HepG2 (cell line): Measurements from ENCODE around the gene JAG1. TPM values are rescaled to one million over a fixed set of nuclear protein-coding genes. Genes with fewer than 3 reads are reported as not detected.

Experiments
- ATAC-seq: fragments of 200-7000 bp; cut with Tn5 transposase; 3 replicates; pipeline ENCODE4 v1.9.1; 2020; ENCODE audit warnings: mild to moderate bottlenecking, moderate library complexity
- BruUV-seq: library from RNA; stranded (reverse); fragments of 400-500 nt; replicated peaks from 2 replicates; lab custom pipeline; 2021; lab: Mats Ljungman, UMichigan
- CTCF ChIA-PET: fragments of 300-600 bp; formaldehyde crosslinking; extraction: SDS; loops from one replicate; lab custom pipeline; 2021; ENCODE audit warnings: low total read pairs, inconsistent platforms, low intra/inter-chr PET ratio; lab: Yijun Ruan, JAX
- POLR2A ChIA-PET: fragments of 350-600 bp; sonication (Branson Sonifier 250); formaldehyde crosslinking; loops from one replicate; lab custom pipeline; 2020; ENCODE audit warnings: antibody characterized with exemption, inconsistent platforms; lab: Yijun Ruan, JAX
- DNase-seq: peaks from one replicate; pipeline ENCODE4 v3.0.0-alpha.2; 2015; ENCODE audit warnings: low spot score
- FAIRE-seq: peaks from 3 replicates; lab custom pipeline; 2011; peaks lifted over from hg19 to GRCh38; lab: Jason Lieb, UNC
- H2AFZ ChIP-seq: one replicate; pipeline ENCODE4 v1.6.1; 2011; ENCODE audit warnings: low read length, inconsistent platforms
- H3K27ac ChIP-seq: fragments of 300-600 bp; 3 replicates; pipeline ENCODE4 v1.8.0; 2011; ENCODE audit warnings: mixed run types, mild to moderate bottlenecking, mixed read lengths, low read length, inconsistent platforms; ENCODE audit not compliant: insufficient read depth; ENCODE audit errors: extremely low read length
- H3K27me3 ChIP-seq, 2 experiments: fragments of 200-600 bp in 1 of 2; 2 replicates in 1 of 2; 3 replicates in 1 of 2; pipeline versions ENCODE4 v1.6.0 to v1.8.0; 2011; ENCODE audit warnings: low read length in 2 of 2, mild to moderate bottlenecking in 2 of 2, moderate library complexity in 2 of 2, inconsistent platforms in 1 of 2; ENCODE audit not compliant: insufficient read depth in 2 of 2, control insufficient read depth in 1 of 2
- H3K36me3 ChIP-seq, 2 experiments: fragments of 200-600 bp in 1 of 2; replicated peaks in 1 of 2; 2 replicates in 1 of 2; 3 replicates in 1 of 2; pipeline versions ENCODE4 v1.5.1 to v1.8.0; 2011; ENCODE audit warnings: low read length in 2 of 2, inconsistent platforms in 1 of 2; ENCODE audit not compliant: insufficient read depth in 2 of 2, control insufficient read depth in 1 of 2
- H3K4me1 ChIP-seq: 2 replicates; pipeline ENCODE4 v1.5.1; 2012; ENCODE audit warnings: low read length, inconsistent platforms; ENCODE audit not compliant: insufficient read depth
- H3K4me2 ChIP-seq: 2 replicates; pipeline ENCODE4 v1.6.0; 2011; ENCODE audit warnings: low read depth, low read length, inconsistent platforms
- H3K4me3 ChIP-seq, 3 experiments: fragments of 200-600 bp in 1 of 3; sonication (generic), shearing (Covaris generic) in 1 of 3; replicated peaks in 1 of 3; 2 replicates each; pipeline ENCODE4 v1.5.1; 2011 to 2016; ENCODE audit warnings: low read length in 3 of 3, inconsistent platforms in 2 of 3, low read depth in 2 of 3, mild to moderate bottlenecking in 2 of 3, control low read depth in 1 of 3, mixed read lengths in 1 of 3; ENCODE audit not compliant: insufficient read depth in 1 of 3
- H3K79me2 ChIP-seq: one replicate; pipeline ENCODE4 v1.6.1; 2011; ENCODE audit warnings: low read length, inconsistent platforms; ENCODE audit not compliant: insufficient read depth
- H3K9ac ChIP-seq: 2 replicates; pipeline ENCODE4 v1.6.0; 2011; ENCODE audit warnings: mild to moderate bottlenecking, low read depth, low read length, inconsistent platforms; ENCODE audit not compliant: insufficient read depth
- H3K9me3 ChIP-seq: 2 replicates; pipeline ENCODE4 v1.5.1; 2012; ENCODE audit warnings: mild to moderate bottlenecking, low read length
- H4K20me1 ChIP-seq: 2 replicates; pipeline ENCODE4 v1.6.0; 2011; ENCODE audit warnings: inconsistent platforms, mild to moderate bottlenecking, low read length, moderate library complexity; ENCODE audit not compliant: insufficient read depth
- PITX1 ChIP-seq: sonication (generic); formaldehyde crosslinking; IDR thresholded peaks from 2 replicates; pipeline ENCODE4 v1.5.1; 2020; ENCODE audit warnings: mild to moderate bottlenecking, missing genetic modification reagents
- RBM39 ChIP-seq: fragments of 200-400 bp; formaldehyde crosslinking; IDR thresholded peaks from one replicate; pipeline ENCODE4 v1.6.1; 2018; ENCODE audit warnings: antibody characterized with exemption, mild to moderate bottlenecking, low read depth, low read length; ENCODE audit not compliant: poor library complexity, severe bottlenecking
- ZNF12 ChIP-seq: sonication (generic); formaldehyde crosslinking; IDR thresholded peaks from 2 replicates; pipeline ENCODE4 v1.5.0; 2020; ENCODE audit warnings: missing genetic modification reagents
- ZNF710 ChIP-seq: sonication (generic); formaldehyde crosslinking; IDR thresholded peaks from 2 replicates; pipeline ENCODE4 v1.5.0; 2020; ENCODE audit warnings: mild to moderate bottlenecking, missing genetic modification reagents, borderline replicate concordance
- WGBS: methylation state at CpG from one replicate; pipeline ENCODE4 v1.1.6; 2017; ENCODE audit warnings: low lambda C conversion rate; 5-methylcytosine and 5-hydroxymethylcytosine counted together
- in situ Hi-C: cut with HindIII; loops from 2 replicates; pipeline ENCODE4 v1.10.0; 2017; ENCODE audit warnings: low pct_unique_long_range_greater_than_20kb; ENCODE audit not compliant: extremely low pct_ligation_motif_present
- intact Hi-C: fragments of 100-400 bp; cut with micrococcal nuclease; formaldehyde crosslinking; loops from one replicate; pipeline ENCODE4 v1.10.0; 2022; ENCODE audit not compliant: unreplicated experiment
- polyA plus RNA-seq, 8 experiments: library from polyadenylated mRNA; depleted of rRNA in 3 of 8; stranded (reverse) in 7 of 8; unstranded in 1 of 8; fragments of >200 nt; fragmentation: Illumina TruSeq in 4 of 8; extraction: Trizol in 4 of 8; gene quantifications; 2 replicates each; pipeline versions ENCODE4 v1.2.1 to v1.2.3, GENCODE V29; 2011 to 2016; ENCODE audit warnings: low read depth in 4 of 8, missing spikeins in 1 of 8, mixed read lengths in 1 of 8; ENCODE audit not compliant: insufficient read depth in 1 of 8
- total RNA-seq, 5 experiments: library from RNA; depleted of rRNA; stranded (reverse); fragments of >200 nt; fragmentation: Illumina TruSeq; extraction: Trizol; gene quantifications; 2 replicates each; pipeline ENCODE4 v1.2.3, GENCODE V29; 2016; ENCODE audit warnings: low read depth in 1 of 5
- TF ChIP-seq, protein P1 (sequence below): sonication (generic); formaldehyde crosslinking; IDR thresholded peaks from 2 replicates; pipeline ENCODE4 v1.4.0; 2020; ENCODE audit warnings: missing genetic modification reagents
- TF ChIP-seq, protein P2 (sequence below): sonication (generic); formaldehyde crosslinking; IDR thresholded peaks from 2 replicates; pipeline ENCODE4 v1.8.0; 2022; ENCODE audit warnings: missing genetic modification reagents, mild to moderate bottlenecking, inconsistent platforms, borderline replicate concordance

Gene JAG1
- total and polyA plus RNA-seq, 2 of the 13 experiments (the other 11 are each of a cell fraction or from before 2014, with no cell fraction given), result 47.1 to 56.3 TPM

GRCh38 chr20:10701607-10702006 is 27.8 kb upstream of the JAG1 start (continued):
- TF ChIP-seq ZNF710 (no peak), PITX1 (CRISPR knock-in tag) (no peak), RBM39 (no peak)
- TF ChIP-seq, protein P1, sequence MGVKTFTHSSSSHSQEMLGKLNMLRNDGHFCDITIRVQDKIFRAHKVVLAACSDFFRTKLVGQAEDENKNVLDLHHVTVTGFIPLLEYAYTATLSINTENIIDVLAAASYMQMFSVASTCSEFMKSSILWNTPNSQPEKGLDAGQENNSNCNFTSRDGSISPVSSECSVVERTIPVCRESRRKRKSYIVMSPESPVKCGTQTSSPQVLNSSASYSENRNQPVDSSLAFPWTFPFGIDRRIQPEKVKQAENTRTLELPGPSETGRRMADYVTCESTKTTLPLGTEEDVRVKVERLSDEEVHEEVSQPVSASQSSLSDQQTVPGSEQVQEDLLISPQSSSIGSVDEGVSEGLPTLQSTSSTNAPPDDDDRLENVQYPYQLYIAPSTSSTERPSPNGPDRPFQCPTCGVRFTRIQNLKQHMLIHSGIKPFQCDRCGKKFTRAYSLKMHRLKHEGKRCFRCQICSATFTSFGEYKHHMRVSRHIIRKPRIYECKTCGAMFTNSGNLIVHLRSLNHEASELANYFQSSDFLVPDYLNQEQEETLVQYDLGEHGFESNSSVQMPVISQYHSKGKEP, result no peak

DNA sequence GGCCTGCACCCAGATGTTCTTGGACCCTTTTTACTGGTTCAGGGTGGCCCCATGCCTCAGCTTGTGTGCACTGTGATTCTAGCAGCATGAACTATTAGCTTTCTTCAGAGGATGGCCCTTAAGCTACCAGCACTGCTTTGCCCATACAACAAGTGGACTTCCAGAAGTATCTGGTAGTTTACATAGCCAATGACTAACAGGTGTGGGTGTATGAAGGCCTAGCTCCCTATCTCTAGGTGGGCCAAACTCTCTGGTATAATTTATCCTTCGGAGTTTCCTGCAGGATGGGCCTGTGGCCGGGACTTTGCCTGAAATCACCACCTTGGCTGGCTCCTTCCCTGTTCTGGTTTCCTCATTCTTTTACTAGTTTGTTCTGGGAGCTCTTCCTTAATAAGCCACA is 26.1 kb upstream of the JAG1 start:
- Histone ChIP-seq H3K4me1 (peaks cover 2% of the 10 kb centered on the region), H3K4me3 (no peak overlapping the region), H3K79me2 (no peaks in the 10 kb centered on the region), H3K27me3 (no peaks in the 10 kb centered on the region), H2AFZ (no peak overlapping the region), H3K9ac (no peak overlapping the region), H3K36me3 (no peaks in the 10 kb centered on the region), H3K4me2 (no peak overlapping the region), H3K9me3 (no peaks in the 10 kb centered on the region), H3K27ac (no peak overlapping the region), H4K20me1 (no peaks in the 10 kb centered on the region)
- intact Hi-C loops, result no loop called here
- ATAC-seq, result no peak
- 93% methylated on average over 2 of the region's 2 CpGs for WGBS
- no TSS peak for BruUV-seq
- ChIA-PET POLR2A (interaction anchor here (1.5 kb wide), 1 partner anchor 12 kb away, joined by 4 read pairs; no protein-coding TSS in a partner anchor), CTCF (no interaction called here)
- in situ Hi-C loops, result no loop called here
- FAIRE-seq, result no peak
- TF ChIP-seq, protein P2, sequence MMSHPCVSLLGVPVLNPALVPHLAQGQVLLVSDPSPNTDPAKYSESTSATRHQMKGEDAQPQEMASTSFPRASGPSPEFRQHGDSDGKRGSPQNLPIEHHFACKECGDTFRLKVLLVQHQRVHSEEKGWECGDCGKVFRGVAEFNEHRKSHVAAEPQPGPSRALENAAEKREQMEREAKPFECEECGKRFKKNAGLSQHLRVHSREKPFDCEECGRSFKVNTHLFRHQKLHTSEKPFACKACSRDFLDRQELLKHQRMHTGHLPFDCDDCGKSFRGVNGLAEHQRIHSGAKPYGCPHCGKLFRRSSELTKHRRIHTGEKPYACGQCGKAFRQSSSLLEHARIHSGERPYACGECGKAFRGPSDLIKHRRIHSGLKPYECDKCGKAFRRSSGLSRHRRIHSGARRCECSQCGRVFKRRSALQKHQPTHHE (CRISPR knock-in tag), result no peak
- TF ChIP-seq ZNF12 (CRISPR knock-in tag), result 0 out of 2 replicates have a peak, but pooled peaks have one; percentile 42
- DNase-seq, result no peak
